ENCODE data around the gene TBC1D21.

DNA sequence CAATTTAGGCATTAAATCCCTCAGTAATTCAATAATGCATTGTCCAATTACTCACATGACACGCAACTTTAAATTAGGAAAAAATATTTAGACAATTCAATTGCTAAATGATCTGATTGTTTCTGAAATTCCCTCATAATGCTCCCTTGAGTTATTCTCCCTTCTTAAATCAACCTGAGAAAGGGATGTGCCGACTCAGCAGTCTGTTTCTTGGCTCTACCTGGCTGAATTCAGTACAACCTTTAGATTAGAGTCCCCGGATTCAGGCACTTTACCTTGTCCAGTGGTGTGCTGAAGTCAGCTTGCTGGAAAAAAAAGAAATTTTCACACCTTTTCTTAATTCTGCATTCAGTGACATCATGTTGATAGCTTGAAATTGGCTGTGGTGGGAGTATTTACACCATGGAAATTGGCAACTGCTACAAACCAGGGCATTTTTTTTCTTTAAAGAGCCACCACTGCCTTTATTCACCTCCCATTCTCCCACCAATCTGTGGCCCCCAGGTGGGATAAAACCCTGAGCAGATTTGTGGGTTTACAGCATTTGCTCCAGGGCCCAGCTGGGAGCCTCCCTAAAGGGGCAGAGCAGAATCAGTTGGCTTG, 32.0 kb downstream of the TBC1D21 start:
- TF ChIP-seq, protein P1, sequence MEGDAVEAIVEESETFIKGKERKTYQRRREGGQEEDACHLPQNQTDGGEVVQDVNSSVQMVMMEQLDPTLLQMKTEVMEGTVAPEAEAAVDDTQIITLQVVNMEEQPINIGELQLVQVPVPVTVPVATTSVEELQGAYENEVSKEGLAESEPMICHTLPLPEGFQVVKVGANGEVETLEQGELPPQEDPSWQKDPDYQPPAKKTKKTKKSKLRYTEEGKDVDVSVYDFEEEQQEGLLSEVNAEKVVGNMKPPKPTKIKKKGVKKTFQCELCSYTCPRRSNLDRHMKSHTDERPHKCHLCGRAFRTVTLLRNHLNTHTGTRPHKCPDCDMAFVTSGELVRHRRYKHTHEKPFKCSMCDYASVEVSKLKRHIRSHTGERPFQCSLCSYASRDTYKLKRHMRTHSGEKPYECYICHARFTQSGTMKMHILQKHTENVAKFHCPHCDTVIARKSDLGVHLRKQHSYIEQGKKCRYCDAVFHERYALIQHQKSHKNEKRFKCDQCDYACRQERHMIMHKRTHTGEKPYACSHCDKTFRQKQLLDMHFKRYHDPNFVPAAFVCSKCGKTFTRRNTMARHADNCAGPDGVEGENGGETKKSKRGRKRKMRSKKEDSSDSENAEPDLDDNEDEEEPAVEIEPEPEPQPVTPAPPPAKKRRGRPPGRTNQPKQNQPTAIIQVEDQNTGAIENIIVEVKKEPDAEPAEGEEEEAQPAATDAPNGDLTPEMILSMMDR (IDR thresholded peaks at IDR 0.05): no peak
- TF ChIP-seq POLR2A (IDR thresholded peaks at IDR 0.05) (no peak), EP300 (IDR thresholded peaks at IDR 0.05) (no peak)
